Stimulated activated naive B cell treated with anti-CD40 and anti-IgM and Interleukin-4, amounts not matched to agents 10 μg/mL and 1 μg/mL and 100 μg/mL, for 72 hours (primary cell): ENCODE data around the gene CERS1.
A peak's percentile ranks its signal among the peaks of the same experiment; 100 is the strongest.

Experiments used
- ATAC-seq, 2 donors: fragments of 150-1000 bp; cut with Tn5 transposase; replicated peaks; 2 replicates each; pipeline ENCODE4 v1.10.0; 2021; ENCODE audit warnings: moderate library complexity in 1 of 2
- DNase-seq: peaks from one replicate; pipeline ENCODE4 v3.0.0; 2021
- H3K27ac Mint-ChIP-seq: one replicate; pipeline ENCODE4 v1.8.0; 2022; ENCODE audit warnings: mild to moderate bottlenecking, mixed read lengths
- H3K27me3 Mint-ChIP-seq, 2 donors: one replicate each; pipeline ENCODE4 v1.8.0; 2022; ENCODE audit warnings: mixed read lengths in 2 of 2
- H3K36me3 Mint-ChIP-seq, 2 donors: one replicate each; pipeline ENCODE4 v1.8.0; 2022; ENCODE audit warnings: mixed read lengths in 2 of 2, mild to moderate bottlenecking in 1 of 2
- H3K4me1 Mint-ChIP-seq, 2 donors: one replicate each; pipeline ENCODE4 v1.8.0; 2022; ENCODE audit warnings: mixed read lengths in 2 of 2, mild to moderate bottlenecking in 1 of 2
- H3K4me3 Mint-ChIP-seq, 2 donors: one replicate each; pipeline ENCODE4 v1.8.0; 2022; ENCODE audit warnings: mild to moderate bottlenecking in 2 of 2, mixed read lengths in 2 of 2, moderate library complexity in 1 of 2
- H3K9me3 Mint-ChIP-seq, 2 donors: one replicate each; pipeline ENCODE4 v1.8.0; 2022; ENCODE audit warnings: mixed read lengths in 2 of 2, mild to moderate bottlenecking in 1 of 2

Gene CERS1

DNA sequence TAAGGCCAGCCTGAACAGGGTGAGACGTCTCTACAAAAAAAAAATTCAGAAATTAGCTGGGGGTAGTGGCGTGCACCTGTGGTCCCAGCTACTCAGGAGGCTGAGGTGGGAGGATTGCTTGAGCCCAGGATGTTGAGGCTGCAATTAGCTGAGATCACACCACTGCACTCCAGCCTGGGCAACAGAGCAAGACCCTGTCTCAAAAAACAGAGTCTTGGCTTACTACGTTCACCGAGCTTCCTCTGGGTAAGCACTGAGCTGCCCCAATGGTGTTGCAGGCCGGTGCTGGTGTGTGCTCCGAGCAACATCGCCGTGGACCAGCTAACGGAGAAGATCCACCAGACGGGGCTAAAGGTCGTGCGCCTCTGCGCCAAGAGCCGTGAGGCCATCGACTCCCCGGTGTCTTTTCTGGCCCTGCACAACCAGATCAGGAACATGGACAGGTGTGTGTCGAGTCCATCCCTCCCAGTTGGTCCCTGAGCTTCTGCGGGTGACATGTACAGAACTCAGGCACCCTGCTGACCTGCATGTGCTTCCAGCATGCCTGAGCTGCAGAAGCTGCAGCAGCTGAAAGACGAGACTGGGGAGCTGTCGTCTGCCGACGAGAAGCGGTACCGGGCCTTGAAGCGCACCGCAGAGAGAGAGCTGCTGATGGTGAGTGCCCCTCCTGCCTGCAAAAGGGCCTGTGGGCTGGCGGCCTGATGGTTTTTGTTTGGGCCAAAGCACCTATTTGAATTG is 40.1 kb downstream of the CERS1 start:
- Mint-ChIP-seq H3K36me3 (peaks cover 45 to 49% of the 10 kb centered on the region in 2 donors), H3K4me3 (no peak overlapping the region), H3K9me3 (no peaks in the 10 kb centered on the region), H3K27ac (no peak overlapping the region), H3K4me1 (peaks cover 2 to 17% of the 10 kb centered on the region in 2 donors), H3K27me3 (no peaks in the 10 kb centered on the region)
- ATAC-seq = no peak
- DNase-seq = no peak

DNA sequence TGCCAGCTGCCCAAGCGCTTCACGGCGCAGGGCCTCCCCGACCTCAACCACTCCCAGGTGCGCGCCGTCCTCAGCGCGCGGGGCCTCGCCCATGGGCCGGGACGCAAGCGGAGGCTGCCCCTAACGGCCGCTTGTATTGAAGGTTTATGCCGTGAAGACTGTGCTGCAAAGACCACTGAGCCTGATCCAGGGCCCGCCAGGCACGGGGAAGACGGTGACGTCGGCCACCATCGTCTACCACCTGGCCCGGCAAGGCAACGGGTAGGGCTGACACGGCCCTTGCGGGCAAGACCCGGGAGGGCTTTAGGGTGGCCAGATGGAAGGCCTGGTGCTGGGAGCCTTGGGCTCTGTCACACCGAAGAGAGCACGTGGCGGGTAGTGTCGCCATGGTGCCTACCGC is 41.0 kb downstream of the CERS1 start:
- Mint-ChIP-seq H3K9me3 (no peaks in the 10 kb centered on the region), H3K27ac (no peak overlapping the region), H3K27me3 (no peaks in the 10 kb centered on the region), H3K36me3 (peaks cover 46 to 49% of the 10 kb centered on the region in 2 donors), H3K4me1 (peaks cover 4 to 19% of the 10 kb centered on the region in 2 donors), H3K4me3 (no peak overlapping the region)
- DNase-seq = no peak
- no peak for ATAC-seq

DNA sequence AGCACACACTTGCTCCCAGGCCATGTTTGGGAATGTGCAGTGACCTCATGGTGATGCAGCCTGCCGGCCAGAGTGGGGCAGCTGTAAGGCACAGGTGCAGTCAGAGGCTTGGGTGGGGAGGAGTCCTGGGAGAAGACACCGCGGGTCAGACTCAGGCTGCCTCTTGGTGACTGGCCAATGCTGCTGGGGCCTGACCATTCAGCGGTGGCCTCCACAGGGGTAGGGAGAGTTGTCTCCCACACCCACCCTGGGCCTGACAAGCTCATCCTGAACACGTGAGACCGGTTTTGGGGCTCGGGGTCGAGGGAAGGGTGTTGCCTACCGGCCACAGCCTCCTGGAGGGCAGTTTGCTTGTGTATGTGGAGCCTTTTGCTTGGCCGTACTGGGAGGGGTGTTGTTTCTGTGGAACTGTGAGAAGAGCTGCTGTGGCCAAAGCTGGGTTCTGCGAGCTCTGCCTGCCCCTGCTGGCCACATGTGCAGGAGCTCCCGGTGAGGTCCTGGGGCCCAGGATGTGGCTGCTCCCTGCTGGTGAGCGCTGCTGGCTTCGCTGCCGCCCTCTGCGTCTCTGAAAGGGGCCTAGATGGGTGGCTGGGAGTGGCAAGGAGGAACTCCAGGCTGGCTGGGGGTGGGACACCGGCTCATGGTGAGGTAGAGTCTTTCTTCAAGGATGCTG is 42.1 kb downstream of the CERS1 start:
- Mint-ChIP-seq H3K4me1 (peaks cover 12 to 30% of the 10 kb centered on the region in 2 donors), H3K4me3 (no peak overlapping the region), H3K27ac (no peak overlapping the region), H3K9me3 (no peaks in the 10 kb centered on the region), H3K27me3 (no peaks in the 10 kb centered on the region), H3K36me3 (peaks cover 52 to 55% of the 10 kb centered on the region in 2 donors)
- DNase-seq = no peak
- ATAC-seq = no peak

GRCh38 chr19:18852648-18853047 is 43.3 kb downstream of the CERS1 start:
- no peaks in the 10 kb centered on the region for H3K27me3 Mint-ChIP-seq
- no peak for ATAC-seq
- H3K4me3 Mint-ChIP-seq = no peak overlapping the region
- H3K36me3 Mint-ChIP-seq = peaks cover 56 to 57% of the 10 kb centered on the region in 2 donors
- no peak for DNase-seq
- H3K27ac Mint-ChIP-seq = peak overlapping the region; percentile 77
- H3K4me1 Mint-ChIP-seq = peaks cover 22 to 42% of the 10 kb centered on the region in 2 donors
- no peaks in the 10 kb centered on the region for H3K9me3 Mint-ChIP-seq

DNA sequence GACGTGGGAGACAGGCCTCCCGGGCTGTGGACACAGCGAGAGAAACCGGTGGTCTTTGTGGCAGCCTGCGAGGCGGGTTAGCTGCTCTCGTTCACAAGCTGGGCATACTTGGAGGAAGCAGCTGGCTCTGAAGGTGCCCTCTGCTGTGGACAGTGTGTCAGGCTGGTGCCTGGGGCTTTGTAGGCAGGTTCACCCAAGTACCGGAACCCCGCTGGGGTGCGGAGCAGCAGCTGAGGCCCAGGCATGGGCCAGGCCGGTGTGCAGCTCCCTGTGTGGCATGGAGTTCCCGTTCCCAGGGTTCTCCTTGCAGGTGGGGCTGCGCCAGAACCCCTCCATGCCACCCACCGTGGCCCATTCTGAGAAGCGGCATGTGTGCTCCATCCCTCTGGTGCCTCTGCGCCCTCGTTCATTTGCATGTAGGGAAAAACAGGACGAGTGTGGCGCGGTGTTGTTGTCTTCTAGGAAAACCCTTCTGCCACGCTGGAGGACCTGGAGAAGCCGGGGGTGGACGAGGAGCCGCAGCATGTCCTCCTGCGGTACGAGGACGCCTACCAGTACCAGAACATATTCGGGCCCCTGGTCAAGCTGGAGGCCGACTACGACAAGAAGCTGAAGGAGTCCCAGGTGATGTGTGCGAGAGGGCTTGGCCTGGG is 44.2 kb downstream of the CERS1 start:
- H3K27ac Mint-ChIP-seq = peak overlapping the region; percentile 14
- H3K27me3 Mint-ChIP-seq = no peaks in the 10 kb centered on the region
- H3K4me3 Mint-ChIP-seq = no peak overlapping the region
- no peaks in the 10 kb centered on the region for H3K9me3 Mint-ChIP-seq
- peaks cover 28 to 51% of the 10 kb centered on the region in 2 donors for H3K4me1 Mint-ChIP-seq
- H3K36me3 Mint-ChIP-seq = peaks cover 59 to 65% of the 10 kb centered on the region in 2 donors
- DNase-seq (no peak), ATAC-seq (no peak)

DNA sequence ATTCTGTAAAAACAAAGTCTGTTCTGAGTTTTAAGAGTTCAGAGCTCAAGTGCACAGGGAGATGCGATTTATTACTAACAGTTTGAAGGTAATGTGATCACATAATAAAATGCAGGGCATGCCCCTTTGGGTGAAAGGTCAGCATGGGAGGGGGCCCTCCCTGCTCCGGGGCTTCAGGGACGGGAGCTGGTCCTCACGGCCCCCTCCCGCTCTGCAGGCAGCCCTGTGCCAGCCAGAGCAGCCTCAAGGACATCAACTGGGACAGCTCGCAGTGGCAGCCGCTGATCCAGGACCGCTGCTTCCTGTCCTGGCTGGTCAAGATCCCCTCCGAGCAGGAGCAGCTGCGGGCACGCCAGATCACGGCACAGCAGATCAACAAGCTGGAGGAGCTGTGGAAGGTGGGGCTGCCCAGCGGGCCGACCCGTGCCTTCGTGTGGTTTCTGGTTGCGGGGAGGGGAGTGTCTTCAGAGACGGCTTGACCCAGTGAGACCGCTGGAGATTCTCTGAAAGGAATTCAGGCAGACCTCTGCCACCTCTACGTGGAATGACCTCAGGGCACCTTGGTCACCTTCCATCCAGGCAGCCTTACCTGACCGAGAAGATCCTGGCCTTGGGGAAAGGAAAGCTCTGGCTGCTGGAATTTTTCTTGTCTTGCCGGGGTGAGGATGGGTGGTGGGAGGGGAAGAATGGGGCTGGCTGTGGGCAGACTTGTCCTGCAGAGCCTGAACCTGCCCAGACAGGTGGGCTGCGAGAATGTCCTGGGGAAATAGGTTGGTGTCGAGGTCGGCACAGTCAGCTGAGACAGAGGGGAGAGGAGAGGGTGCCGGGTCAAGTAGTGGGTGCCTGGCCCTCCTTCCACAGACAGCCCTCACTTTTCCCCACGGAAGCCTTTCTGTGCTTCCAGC is 45.2 kb downstream of the CERS1 start:
- H3K27ac Mint-ChIP-seq = peak overlapping the region; percentile 73
- no peak for ATAC-seq
- H3K9me3 Mint-ChIP-seq = no peaks in the 10 kb centered on the region
- H3K4me3 Mint-ChIP-seq = peak overlapping the region in 1 of 2 donors; percentile 21
- peaks cover 37 to 61% of the 10 kb centered on the region in 2 donors for H3K4me1 Mint-ChIP-seq
- no peak for DNase-seq
- H3K27me3 Mint-ChIP-seq = no peaks in the 10 kb centered on the region
- H3K36me3 Mint-ChIP-seq = peaks cover 56 to 74% of the 10 kb centered on the region in 2 donors

GRCh38 chr19:18849838-18850400 is 46.0 kb downstream of the CERS1 start:
- Mint-ChIP-seq H3K4me3 (peak overlapping the region in 1 of 2 donors; percentile 62), H3K9me3 (no peaks in the 10 kb centered on the region), H3K36me3 (peaks cover 49 to 72% of the 10 kb centered on the region in 2 donors), H3K27me3 (no peaks in the 10 kb centered on the region), H3K27ac (peak overlapping the region; percentile 95), H3K4me1 (peaks cover 43 to 62% of the 10 kb centered on the region in 2 donors)
- ATAC-seq (peak in 1 of 2 donors; percentile 37), DNase-seq (no peak)

DNA sequence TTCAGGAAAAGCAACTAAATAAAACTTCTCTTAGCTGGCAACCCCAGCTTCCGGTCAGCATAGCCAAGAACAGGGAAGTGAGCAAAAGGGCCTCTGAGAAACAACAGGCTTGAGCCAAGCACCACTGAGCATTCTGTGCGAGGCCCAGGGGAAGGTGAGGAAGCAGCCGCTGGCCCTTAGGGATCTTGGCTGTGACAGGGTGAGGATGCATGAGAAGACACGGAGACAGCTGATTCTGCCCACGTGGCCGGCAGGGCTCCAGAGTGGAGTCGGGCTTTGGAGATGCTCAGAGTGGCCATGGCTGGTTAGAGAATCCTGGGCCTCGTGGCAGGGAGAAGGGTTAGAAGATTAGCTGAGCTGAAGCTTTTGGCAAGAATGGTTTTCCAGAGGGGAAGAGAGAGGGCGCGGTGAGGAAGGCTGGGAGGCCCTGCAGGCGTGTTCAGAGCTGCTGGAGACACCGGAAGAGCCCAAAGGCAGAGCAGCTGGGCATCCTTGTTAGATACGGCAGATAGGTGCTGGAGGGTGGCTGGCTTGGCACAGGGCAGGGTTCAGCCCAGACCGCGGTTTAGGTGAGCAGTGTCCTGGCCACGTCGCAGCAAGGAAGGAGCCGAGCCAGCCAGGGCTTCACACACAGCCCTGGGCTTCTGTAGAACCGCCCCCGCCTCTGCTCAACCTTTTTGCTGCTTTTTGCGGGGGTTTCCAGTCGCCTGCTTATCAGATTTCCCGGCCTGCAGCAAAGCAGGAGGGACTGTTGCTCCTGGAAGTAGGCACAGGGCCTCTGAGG is 46.9 kb downstream of the CERS1 start:
- H3K9me3 Mint-ChIP-seq = no peaks in the 10 kb centered on the region
- peaks cover 44 to 65% of the 10 kb centered on the region in 2 donors for H3K36me3 Mint-ChIP-seq
- H3K4me3 Mint-ChIP-seq = peak overlapping the region; percentile 71 to 75
- H3K27ac Mint-ChIP-seq = peak overlapping the region; percentile 97
- no peak for DNase-seq
- no peaks in the 10 kb centered on the region for H3K27me3 Mint-ChIP-seq
- H3K4me1 Mint-ChIP-seq = peaks cover 48 to 69% of the 10 kb centered on the region in 2 donors
- peak; percentile 74 to 80 for ATAC-seq

DNA sequence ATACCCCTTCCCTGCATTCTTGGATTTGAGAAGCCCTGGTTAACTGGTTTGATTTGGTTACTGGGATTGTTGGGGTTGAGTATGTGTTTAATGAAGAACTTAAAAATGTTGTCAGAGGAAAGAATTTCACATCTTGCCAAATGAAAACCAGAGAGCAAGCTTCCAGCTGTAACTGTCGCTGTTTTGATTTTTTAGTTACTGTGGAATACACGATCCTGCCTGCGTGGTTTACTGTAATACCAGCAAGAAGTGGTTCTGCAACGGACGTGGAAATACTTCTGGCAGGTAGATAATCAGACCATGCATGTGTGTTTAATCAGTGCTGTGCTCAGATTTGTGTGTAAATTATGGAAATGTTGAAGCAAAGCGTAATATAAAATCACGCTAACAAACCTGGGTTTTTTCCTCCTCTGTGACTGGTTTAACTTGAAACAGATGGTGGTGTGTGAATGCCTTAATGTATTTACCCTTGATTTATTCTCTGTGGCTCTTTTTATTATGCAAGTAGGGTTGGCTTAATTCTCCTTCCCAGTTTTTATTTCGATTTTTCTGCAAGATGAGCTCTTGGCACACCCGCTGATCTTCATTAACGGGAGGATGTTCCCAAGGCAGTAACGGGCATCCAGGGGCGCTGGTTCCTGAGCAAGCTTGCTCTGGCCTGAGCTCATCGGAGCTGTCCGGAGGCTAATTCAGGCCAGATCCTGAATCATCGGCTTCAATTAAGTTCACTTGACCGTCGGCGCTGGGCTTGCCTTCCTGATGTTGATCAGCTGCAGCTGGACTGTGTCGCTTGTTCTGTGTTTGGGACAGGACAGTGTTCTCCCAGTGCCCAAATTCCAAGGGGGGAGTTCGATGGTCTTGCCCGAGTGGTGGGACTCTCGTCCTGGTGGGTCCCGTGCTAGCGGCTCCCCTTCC is 48.2 kb downstream of the CERS1 start:
- Mint-ChIP-seq H3K27ac (peak overlapping the region; percentile 81), H3K9me3 (no peaks in the 10 kb centered on the region), H3K27me3 (no peaks in the 10 kb centered on the region), H3K36me3 (peaks cover 33 to 56% of the 10 kb centered on the region in 2 donors), H3K4me1 (peaks cover 56 to 76% of the 10 kb centered on the region in 2 donors), H3K4me3 (peak overlapping the region in 1 of 2 donors; percentile 25)
- no peak for ATAC-seq
- DNase-seq = no peak

GRCh38 chr19:18846862-18847548 is 49.0 kb downstream of the CERS1 start:
- H3K4me3 Mint-ChIP-seq = peak overlapping the region in 1 of 2 donors; percentile 25
- H3K4me1 Mint-ChIP-seq = peaks cover 59 to 82% of the 10 kb centered on the region in 2 donors
- no peaks in the 10 kb centered on the region for H3K9me3 Mint-ChIP-seq
- peak overlapping the region; percentile 81 for H3K27ac Mint-ChIP-seq
- peak; percentile 80 to 84 for ATAC-seq
- H3K36me3 Mint-ChIP-seq = peaks cover 34 to 55% of the 10 kb centered on the region in 2 donors
- DNase-seq = no peak
- H3K27me3 Mint-ChIP-seq = no peaks in the 10 kb centered on the region

DNA sequence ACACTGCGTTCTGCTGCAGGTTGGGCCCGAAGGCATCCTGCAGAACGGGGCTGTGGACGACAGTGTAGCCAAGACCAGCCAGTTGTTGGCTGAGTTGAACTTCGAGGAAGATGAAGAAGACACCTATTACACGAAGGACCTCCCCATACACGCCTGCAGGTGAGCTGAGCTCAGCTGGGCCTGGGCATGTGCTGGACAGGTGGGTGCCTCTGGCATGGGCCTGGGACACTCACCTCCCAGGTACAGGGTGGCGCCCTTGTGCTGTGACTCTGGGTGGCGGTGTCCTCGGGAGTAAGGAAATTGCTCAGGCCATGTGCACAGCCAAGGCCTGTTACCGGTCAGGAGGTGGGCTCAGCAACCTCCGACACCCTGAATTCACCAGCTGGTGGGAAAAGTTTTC is 50.0 kb downstream of the CERS1 start:
- H3K27me3 Mint-ChIP-seq = no peaks in the 10 kb centered on the region
- ATAC-seq (no peak), DNase-seq (no peak)
- no peaks in the 10 kb centered on the region for H3K9me3 Mint-ChIP-seq
- H3K4me1 Mint-ChIP-seq = peaks cover 67 to 92% of the 10 kb centered on the region in 2 donors
- H3K27ac Mint-ChIP-seq = peak overlapping the region; percentile 42
- H3K4me3 Mint-ChIP-seq = no peak overlapping the region
- H3K36me3 Mint-ChIP-seq = peaks cover 35 to 55% of the 10 kb centered on the region in 2 donors
